ENCODE data around the gene HECW1. TPM values are rescaled to one million over a fixed set of nuclear protein-coding genes. Genes with fewer than 3 reads are reported as not detected.
"Not testable (repeated sequence)": the region's sequence is repeated elsewhere in the genome, so short reads cannot be mapped to it uniquely, and the experiment has no call there.

Gene HECW1
- total RNA-seq, 1 experiment from 2014 or later, result 1.8 TPM

- H3K27ac Mint-ChIP-seq (ENCODE audit: unreplicated experiment), result peak overlapping the region; percentile 90
- H3K27me3 Mint-ChIP-seq (ENCODE audit: insufficient read depth, unreplicated experiment), result no peaks in the 10 kb centered on the region
- Histone ChIP-seq H3K27me3 (replicated peaks; ENCODE audit: control insufficient read depth, insufficient read depth, low read length) (no peaks in the 10 kb centered on the region), H3K9me3 (no peaks in the 10 kb centered on the region), H3K4me1 (peaks cover 68% of the 10 kb centered on the region), H3K4me3 (ENCODE audit: low read depth, low read length) (no peak overlapping the region), H3K36me3 (ENCODE audit: control insufficient read depth, insufficient read depth, low read length) (no peaks in the 10 kb centered on the region)
- no peaks in the 10 kb centered on the region for H3K9me3 Mint-ChIP-seq (ENCODE audit: unreplicated experiment)
- no peak for DNase-seq
- ChIA-PET CTCF (interaction anchor here (1.1 kb wide), 1 partner anchor 244 kb away, joined by 3 read pairs; the partner anchor contains the start of gene COA1), POLR2A (no interaction called here)
- H3K36me3 Mint-ChIP-seq (ENCODE audit: insufficient read depth, unreplicated experiment), result no peaks in the 10 kb centered on the region
- no peak for TF ChIP-seq CTCF (IDR thresholded peaks at IDR 0.05; ENCODE audit: insufficient read depth in 1 of 2, low read depth in 1 of 2, low read length in 1 of 2, severe bottlenecking in 1 of 2, unreplicated experiment in 1 of 2)
- intact Hi-C loops (cut with micrococcal nuclease; ENCODE audit: unreplicated experiment), result no loop called here
- no TSS peak for BruUV-seq (replicated peaks)
- no peak overlapping the region for H3K4me3 Mint-ChIP-seq (ENCODE audit: unreplicated experiment)
- peaks cover 59% of the 10 kb centered on the region for H3K4me1 Mint-ChIP-seq (ENCODE audit: low read depth, unreplicated experiment)
Observed at GRCh38 chr7:43485580-43485979, 373.1 kb downstream of the HECW1 start.

GRCh38 chr7:43486008-43486407, 373.6 kb downstream of the HECW1 start:
- CTCF ChIA-PET, result interaction anchor here (1.1 to 1.5 kb wide), 3 partner anchors 31 to 243 kb away, joined by 3 to 13 read pairs (median 5); partner anchors contain the start of genes COA1 and STK17A
- intact Hi-C loops (cut with micrococcal nuclease; ENCODE audit: unreplicated experiment), result loop anchor here (2.0 kb wide), 2 partner anchors 25 to 69 kb away; no protein-coding TSS in a partner anchor
- DNase-seq; H3K9me3 ChIP-seq; H3K4me3 Mint-ChIP-seq (ENCODE audit: unreplicated experiment); BruUV-seq (replicated peaks); H3K4me3 ChIP-seq (ENCODE audit: low read depth, low read length); H3K9me3 Mint-ChIP-seq (ENCODE audit: unreplicated experiment); H3K36me3 ChIP-seq (ENCODE audit: control insufficient read depth, insufficient read depth, low read length); H3K27me3 ChIP-seq (replicated peaks; ENCODE audit: control insufficient read depth, insufficient read depth, low read length); H3K27me3 Mint-ChIP-seq (ENCODE audit: insufficient read depth, unreplicated experiment); H3K36me3 Mint-ChIP-seq (ENCODE audit: insufficient read depth, unreplicated experiment): not testable (repeated sequence)
- H3K27ac Mint-ChIP-seq (ENCODE audit: unreplicated experiment), result peak overlapping the region; percentile 90
- peaks cover 68% of the 10 kb centered on the region for H3K4me1 ChIP-seq
- POLR2A ChIA-PET, result interaction anchor here (0.5 to 1.5 kb wide), 2 partner anchors 97 to 243 kb away, joined by 3 to 7 read pairs; partner anchors contain the start of genes COA1 and STK17A
- peaks cover 55% of the 10 kb centered on the region for H3K4me1 Mint-ChIP-seq (ENCODE audit: low read depth, unreplicated experiment)

- ChIA-PET CTCF (interaction anchor here (1.1 to 1.5 kb wide), 3 partner anchors 32 to 243 kb away, joined by 3 to 13 read pairs (median 5); partner anchors contain the start of genes COA1 and STK17A), POLR2A (interaction anchor here (0.5 to 1.5 kb wide), 2 partner anchors 96 to 243 kb away, joined by 3 to 7 read pairs; partner anchors contain the start of genes COA1 and STK17A)
- H3K4me3 Mint-ChIP-seq (ENCODE audit: unreplicated experiment), result peak overlapping the region; percentile 53
- no peak for DNase-seq
- no peaks in the 10 kb centered on the region for H3K27me3 ChIP-seq (replicated peaks; ENCODE audit: control insufficient read depth, insufficient read depth, low read length)
- H3K4me1 ChIP-seq, result peaks cover 68% of the 10 kb centered on the region
- intact Hi-C loops (cut with micrococcal nuclease; ENCODE audit: unreplicated experiment), result loop anchor here (1.0 to 2.0 kb wide), 4 partner anchors 16 to 68 kb away; no protein-coding TSS in a partner anchor
- H3K9me3 ChIP-seq, result no peaks in the 10 kb centered on the region
- H3K9me3 Mint-ChIP-seq (ENCODE audit: unreplicated experiment), result no peaks in the 10 kb centered on the region
- peaks cover 55% of the 10 kb centered on the region for H3K4me1 Mint-ChIP-seq (ENCODE audit: low read depth, unreplicated experiment)
- no peaks in the 10 kb centered on the region for H3K27me3 Mint-ChIP-seq (ENCODE audit: insufficient read depth, unreplicated experiment)
- no peak for TF ChIP-seq CTCF (IDR thresholded peaks at IDR 0.05; ENCODE audit: insufficient read depth in 1 of 2, low read depth in 1 of 2, low read length in 1 of 2, severe bottlenecking in 1 of 2, unreplicated experiment in 1 of 2)
- BruUV-seq (replicated peaks), result no TSS peak
- no peak overlapping the region for H3K4me3 ChIP-seq (ENCODE audit: low read depth, low read length)
- H3K36me3 ChIP-seq (ENCODE audit: control insufficient read depth, insufficient read depth, low read length), result no peaks in the 10 kb centered on the region
- no peaks in the 10 kb centered on the region for H3K36me3 Mint-ChIP-seq (ENCODE audit: insufficient read depth, unreplicated experiment)
- peak overlapping the region; percentile 90 for H3K27ac Mint-ChIP-seq (ENCODE audit: unreplicated experiment)
Observed at GRCh38 chr7:43486634-43487033, 374.2 kb downstream of the HECW1 start.
